Liver (tissue), 9 donors: ENCODE measurements around the gene DCAF5. TPM values are rescaled to one million over a fixed set of nuclear protein-coding genes. Genes with fewer than 3 reads are reported as not detected.

Experiments used
- DNase-seq: peaks from one replicate; pipeline ENCODE4 v3.0.0-alpha.2; 2017; ENCODE audit warnings: low spot score
- H3K27ac ChIP-seq, 2 donors: one replicate each; pipeline ENCODE4 v1.7.0; 2013; ENCODE audit warnings: inconsistent platforms in 2 of 2, low read length in 2 of 2, control low read depth in 1 of 2, low read depth in 1 of 2, mild to moderate bottlenecking in 1 of 2
- H3K27me3 ChIP-seq, 4 donors: one replicate each; pipeline versions ENCODE4 v1.6.1 to v1.7.0; 2013; ENCODE audit warnings: low read length in 3 of 4, inconsistent platforms in 1 of 4, mild to moderate bottlenecking in 1 of 4, moderate library complexity in 1 of 4; ENCODE audit not compliant: control insufficient read depth in 4 of 4, insufficient read depth in 4 of 4
- H3K36me3 ChIP-seq, 4 donors: one replicate each; pipeline versions ENCODE4 v1.6.1 to v1.7.0; 2013; ENCODE audit warnings: low read length in 3 of 4, mild to moderate bottlenecking in 3 of 4, low read depth in 1 of 4, moderate library complexity in 1 of 4; ENCODE audit not compliant: control insufficient read depth in 4 of 4, insufficient read depth in 3 of 4
- H3K4me1 ChIP-seq, 4 donors: one replicate each; pipeline versions ENCODE4 v1.6.1 to v1.7.0; 2013; ENCODE audit warnings: low read length in 3 of 4, mild to moderate bottlenecking in 3 of 4, moderate library complexity in 1 of 4; ENCODE audit not compliant: control insufficient read depth in 4 of 4, insufficient read depth in 4 of 4
- H3K4me3 ChIP-seq, 3 donors: one replicate each; pipeline versions ENCODE4 v1.6.1 to v1.7.0; 2013; ENCODE audit warnings: low read length in 3 of 3, control low read depth in 1 of 3, low read depth in 1 of 3, mild to moderate bottlenecking in 1 of 3
- H3K9ac ChIP-seq, 2 donors: one replicate each; pipeline ENCODE4 v1.7.0; 2013; ENCODE audit warnings: low read length in 2 of 2, mild to moderate bottlenecking in 2 of 2, moderate library complexity in 2 of 2, control low read depth in 1 of 2, low read depth in 1 of 2
- H3K9me3 ChIP-seq, 4 donors: one replicate each; pipeline versions ENCODE4 v1.6.1 to v1.7.0; 2013; ENCODE audit warnings: low read length in 3 of 4; ENCODE audit not compliant: control insufficient read depth in 4 of 4
- EGR1 ChIP-seq, 2 donors: IDR thresholded peaks; 2 replicates each; pipeline ENCODE4 v1.6.1; 2016 to 2018; ENCODE audit warnings: antibody characterized with exemption in 2 of 2, low read depth in 2 of 2
- FOXA1 ChIP-seq: IDR thresholded peaks from 2 replicates; pipeline ENCODE4 v1.6.1; 2016; ENCODE audit warnings: antibody characterized with exemption
- GABPA ChIP-seq, 2 donors: IDR thresholded peaks in 1 of 2; conservative IDR thresholded peaks in 1 of 2; 2 replicates each; pipeline ENCODE4 v1.6.1; 2016; ENCODE audit warnings: antibody characterized with exemption in 2 of 2, mild to moderate bottlenecking in 1 of 2, moderate library complexity in 1 of 2
- HNF4A ChIP-seq, 2 donors: conservative IDR thresholded peaks; 2 replicates each; pipeline ENCODE4 v1.6.1; 2016; ENCODE audit warnings: antibody characterized with exemption in 2 of 2, mild to moderate bottlenecking in 2 of 2
- HNF4G ChIP-seq: IDR thresholded peaks from 2 replicates; pipeline ENCODE4 v1.6.1; 2016; ENCODE audit warnings: antibody characterized with exemption
- NR2F2 ChIP-seq: IDR thresholded peaks from 2 replicates; pipeline ENCODE4 v1.6.1; 2016; ENCODE audit warnings: antibody characterized with exemption
- RAD21 ChIP-seq, 2 donors: IDR thresholded peaks; 2 replicates each; pipeline ENCODE4 v1.6.1; 2016; ENCODE audit warnings: antibody characterized with exemption in 2 of 2, mild to moderate bottlenecking in 2 of 2
- REST ChIP-seq: IDR thresholded peaks from 2 replicates; pipeline ENCODE4 v1.6.1; 2016; ENCODE audit warnings: antibody characterized with exemption, mild to moderate bottlenecking
- RXRA ChIP-seq, 2 donors: IDR thresholded peaks; 2 replicates each; pipeline ENCODE4 v1.6.1; 2017 to 2018; ENCODE audit warnings: antibody characterized with exemption in 2 of 2, mild to moderate bottlenecking in 1 of 2
- SP1 ChIP-seq: IDR thresholded peaks from 2 replicates; pipeline ENCODE4 v1.6.1; 2018; ENCODE audit warnings: antibody characterized with exemption, mild to moderate bottlenecking
- TAF1 ChIP-seq: conservative IDR thresholded peaks from 2 replicates; pipeline ENCODE4 v1.6.1; 2016; ENCODE audit warnings: antibody characterized with exemption, mild to moderate bottlenecking
- YY1 ChIP-seq: IDR thresholded peaks from 2 replicates; pipeline ENCODE4 v1.6.1; 2016; ENCODE audit warnings: antibody characterized with exemption, mild to moderate bottlenecking
- WGBS: extraction: QIAGEN DNeasy Blood & Tissue Kit; methylation state at CpG from one replicate; pipeline ENCODE4 v1.1.7; 2013; 5-methylcytosine and 5-hydroxymethylcytosine counted together
- polyA plus RNA-seq, 2 donors: library from polyadenylated mRNA; stranded (reverse) in 1 of 2; unstranded in 1 of 2; fragments of 200-250 nt in 1 of 2; fragments of >200 nt in 1 of 2; fragmentation: Nextera tagmentation in 1 of 2; extraction: Ambion mirVana in 1 of 2; gene quantifications; one replicate each; pipeline versions ENCODE4 v1.2.1 to v1.2.3, GENCODE V29; 2013 to 2015
- total RNA-seq, 2 donors: library from RNA; depleted of rRNA; stranded (reverse); fragments of >200 nt; gene quantifications; one replicate each; pipeline ENCODE4 v1.2.3, GENCODE V29; 2014
- TF ChIP-seq, protein P1 (sequence below): IDR thresholded peaks from 2 replicates; pipeline ENCODE4 v1.6.1; 2016; ENCODE audit warnings: antibody characterized with exemption
- TF ChIP-seq, protein P2 (sequence below): fragments of 150-350 bp; IDR thresholded peaks from 2 replicates; pipeline ENCODE4 v1.5.1; 2017; ENCODE audit warnings: improper control_type of control experiment, low read depth, low read length; ENCODE audit not compliant: missing input control
- TF ChIP-seq, protein P3 (sequence below): IDR thresholded peaks from 2 replicates; pipeline ENCODE4 v1.6.1; 2016; ENCODE audit warnings: antibody characterized with exemption
- TF ChIP-seq, protein P4 (sequence below): IDR thresholded peaks from 2 replicates; pipeline ENCODE4 v1.6.1; 2016; ENCODE audit warnings: antibody characterized with exemption
- donor health status: healthy.
- donor health status: healthy.
- donor health status: healthy.
- donor health status: healthy.
- donor health status: healthy.

Gene DCAF5
- total and polyA plus RNA-seq, 4 donors, result 12.9 to 18.1 (median 14.5) TPM

DNA sequence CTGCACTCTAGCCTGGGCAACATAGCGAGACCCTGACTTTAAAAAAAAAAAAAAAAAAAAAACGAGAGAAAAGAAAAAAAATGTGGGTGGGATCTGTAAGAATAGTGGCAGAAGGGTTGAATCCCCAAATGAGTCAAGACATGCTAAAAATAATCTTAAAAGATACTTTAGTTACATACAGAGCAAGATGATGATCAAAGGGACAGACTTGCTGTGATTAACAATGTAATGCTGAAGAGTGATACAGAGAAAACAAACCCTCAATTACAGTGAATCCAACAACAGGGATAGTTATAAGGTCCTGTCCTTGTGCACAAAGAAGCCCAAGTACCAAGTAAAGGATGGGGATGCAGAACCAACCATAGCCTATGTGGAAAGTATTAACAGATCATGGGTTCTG, 80.3 kb downstream of the DCAF5 start:
- no peaks in the 10 kb centered on the region for H3K9me3 ChIP-seq
- TF ChIP-seq HNF4G, result no peak
- TF ChIP-seq, protein P1, sequence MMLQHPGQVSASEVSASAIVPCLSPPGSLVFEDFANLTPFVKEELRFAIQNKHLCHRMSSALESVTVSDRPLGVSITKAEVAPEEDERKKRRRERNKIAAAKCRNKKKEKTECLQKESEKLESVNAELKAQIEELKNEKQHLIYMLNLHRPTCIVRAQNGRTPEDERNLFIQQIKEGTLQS, result no peak
- H3K4me3 ChIP-seq, result no peak overlapping the region
- no peaks in the 10 kb centered on the region for H3K27me3 ChIP-seq
- 79% methylated on average over 2 of the region's 2 CpGs for WGBS
- DNase-seq, result no peak
- H3K27ac ChIP-seq, result no peak overlapping the region
- peaks cover 4 to 30% (median 24%) of the 10 kb centered on the region in 4 donors for H3K36me3 ChIP-seq
- no peak overlapping the region for H3K9ac ChIP-seq
- no peaks in the 10 kb centered on the region for H3K4me1 ChIP-seq

DNA sequence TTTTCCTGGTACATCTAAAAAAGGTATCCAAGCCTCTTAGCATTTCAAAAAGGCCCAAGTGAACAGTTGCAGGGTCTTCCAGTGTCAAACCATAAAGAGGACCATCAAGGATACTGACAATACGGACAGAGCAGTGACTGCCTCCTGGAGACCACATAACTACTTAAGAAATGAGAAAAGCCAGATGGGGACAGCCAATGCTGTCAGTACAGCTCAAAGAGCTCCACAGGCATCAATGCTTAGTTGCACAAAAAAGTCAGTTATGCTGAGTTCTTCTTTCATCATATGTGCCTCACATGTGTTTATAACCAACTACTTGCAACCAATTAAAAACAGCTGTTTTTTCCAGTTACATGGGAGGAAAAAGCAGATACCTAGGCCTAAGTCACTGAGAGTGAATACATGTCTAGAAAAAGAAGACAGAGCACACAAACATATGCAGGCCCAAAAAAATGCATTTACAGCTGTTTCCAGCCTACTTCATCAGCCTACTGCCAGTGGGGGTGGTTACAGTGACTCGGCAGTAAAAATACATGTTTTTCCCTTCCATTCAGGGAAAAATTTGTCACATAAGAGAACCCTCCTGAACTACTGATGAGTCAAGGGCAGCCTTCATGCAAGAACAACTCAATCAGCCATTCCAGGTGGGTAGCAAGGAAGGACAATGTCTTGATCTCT, 84.0 kb downstream of the DCAF5 start:
- H3K36me3 ChIP-seq, result peaks cover 1 to 21% (median 19%) of the 10 kb centered on the region in 4 donors
- no peak overlapping the region for H3K27ac ChIP-seq
- no peak overlapping the region for H3K9ac ChIP-seq
- TF ChIP-seq, protein P2, sequence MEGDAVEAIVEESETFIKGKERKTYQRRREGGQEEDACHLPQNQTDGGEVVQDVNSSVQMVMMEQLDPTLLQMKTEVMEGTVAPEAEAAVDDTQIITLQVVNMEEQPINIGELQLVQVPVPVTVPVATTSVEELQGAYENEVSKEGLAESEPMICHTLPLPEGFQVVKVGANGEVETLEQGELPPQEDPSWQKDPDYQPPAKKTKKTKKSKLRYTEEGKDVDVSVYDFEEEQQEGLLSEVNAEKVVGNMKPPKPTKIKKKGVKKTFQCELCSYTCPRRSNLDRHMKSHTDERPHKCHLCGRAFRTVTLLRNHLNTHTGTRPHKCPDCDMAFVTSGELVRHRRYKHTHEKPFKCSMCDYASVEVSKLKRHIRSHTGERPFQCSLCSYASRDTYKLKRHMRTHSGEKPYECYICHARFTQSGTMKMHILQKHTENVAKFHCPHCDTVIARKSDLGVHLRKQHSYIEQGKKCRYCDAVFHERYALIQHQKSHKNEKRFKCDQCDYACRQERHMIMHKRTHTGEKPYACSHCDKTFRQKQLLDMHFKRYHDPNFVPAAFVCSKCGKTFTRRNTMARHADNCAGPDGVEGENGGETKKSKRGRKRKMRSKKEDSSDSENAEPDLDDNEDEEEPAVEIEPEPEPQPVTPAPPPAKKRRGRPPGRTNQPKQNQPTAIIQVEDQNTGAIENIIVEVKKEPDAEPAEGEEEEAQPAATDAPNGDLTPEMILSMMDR, result no peak
- TF ChIP-seq TAF1, result no peak
- TF ChIP-seq HNF4A (conservative IDR thresholded peaks at IDR 0.05), result no peak
- H3K9me3 ChIP-seq, result no peaks in the 10 kb centered on the region
- WGBS, result 85% methylated on average over 2 of the region's 2 CpGs
- no peaks in the 10 kb centered on the region for H3K4me1 ChIP-seq
- DNase-seq, result no peak
- no peak overlapping the region for H3K4me3 ChIP-seq
- no peaks in the 10 kb centered on the region for H3K27me3 ChIP-seq

- H3K4me3 ChIP-seq, result no peak overlapping the region
- H3K4me1 ChIP-seq, result no peaks in the 10 kb centered on the region
- H3K27ac ChIP-seq, result no peak overlapping the region
- TF ChIP-seq EGR1 (IDR thresholded peaks at IDR 0.05; ENCODE audit: low read depth in 2 of 2), result no peak
- no peak for TF ChIP-seq RAD21 (IDR thresholded peaks at IDR 0.05)
- TF ChIP-seq GABPA (IDR thresholded peaks at IDR 0.05 in 1 of 2, conservative IDR thresholded peaks at IDR 0.05 in 1 of 2), result no peak
- no peak for TF ChIP-seq FOXA1
- TF ChIP-seq, protein P3, sequence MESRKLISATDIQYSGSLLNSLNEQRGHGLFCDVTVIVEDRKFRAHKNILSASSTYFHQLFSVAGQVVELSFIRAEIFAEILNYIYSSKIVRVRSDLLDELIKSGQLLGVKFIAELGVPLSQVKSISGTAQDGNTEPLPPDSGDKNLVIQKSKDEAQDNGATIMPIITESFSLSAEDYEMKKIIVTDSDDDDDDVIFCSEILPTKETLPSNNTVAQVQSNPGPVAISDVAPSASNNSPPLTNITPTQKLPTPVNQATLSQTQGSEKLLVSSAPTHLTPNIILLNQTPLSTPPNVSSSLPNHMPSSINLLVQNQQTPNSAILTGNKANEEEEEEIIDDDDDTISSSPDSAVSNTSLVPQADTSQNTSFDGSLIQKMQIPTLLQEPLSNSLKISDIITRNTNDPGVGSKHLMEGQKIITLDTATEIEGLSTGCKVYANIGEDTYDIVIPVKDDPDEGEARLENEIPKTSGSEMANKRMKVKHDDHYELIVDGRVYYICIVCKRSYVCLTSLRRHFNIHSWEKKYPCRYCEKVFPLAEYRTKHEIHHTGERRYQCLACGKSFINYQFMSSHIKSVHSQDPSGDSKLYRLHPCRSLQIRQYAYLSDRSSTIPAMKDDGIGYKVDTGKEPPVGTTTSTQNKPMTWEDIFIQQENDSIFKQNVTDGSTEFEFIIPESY, result no peak
- TF ChIP-seq HNF4A (conservative IDR thresholded peaks at IDR 0.05), result no peak
- no peak for TF ChIP-seq TAF1
- TF ChIP-seq YY1, result no peak
- TF ChIP-seq REST, result no peak
- no peak for TF ChIP-seq RXRA (IDR thresholded peaks at IDR 0.05)
- no peak for TF ChIP-seq NR2F2
- TF ChIP-seq, protein P4, sequence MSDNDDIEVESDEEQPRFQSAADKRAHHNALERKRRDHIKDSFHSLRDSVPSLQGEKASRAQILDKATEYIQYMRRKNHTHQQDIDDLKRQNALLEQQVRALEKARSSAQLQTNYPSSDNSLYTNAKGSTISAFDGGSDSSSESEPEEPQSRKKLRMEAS, result no peak
- TF ChIP-seq, protein P1, result no peak
- no peak for TF ChIP-seq SP1
These were observed 86.3 kb downstream of the DCAF5 start for GRCh38 chr14:69066396-69067171.

More at GRCh38 chr14:69066396-69067171, 86.3 kb downstream of the DCAF5 start:
- no peak overlapping the region for H3K9ac ChIP-seq
- H3K9me3 ChIP-seq, result no peaks in the 10 kb centered on the region
- H3K36me3 ChIP-seq, result peaks cover 0 to 32% (median 17%) of the 10 kb centered on the region in 4 donors
- DNase-seq, result no peak
- 88% methylated on average over 3 of the region's 3 CpGs for WGBS
- no peaks in the 10 kb centered on the region for H3K27me3 ChIP-seq
